Urothelium cell line (cell line): Measurements from ENCODE around the gene RGPD6.
"Not testable (repeated sequence)": the region's sequence is repeated elsewhere in the genome, so short reads cannot be mapped to it uniquely, and the experiment has no call there.

Experiments
- DNase-seq: peaks from one replicate; pipeline ENCODE4 v3.0.0; 2011; ENCODE audit warnings: low spot score, mixed read lengths
- FAIRE-seq: peaks from 2 replicates; lab custom pipeline; 2011; peaks lifted over from hg19 to GRCh38; lab: Jason Lieb, UNC

The RGPD6 gene

DNA sequence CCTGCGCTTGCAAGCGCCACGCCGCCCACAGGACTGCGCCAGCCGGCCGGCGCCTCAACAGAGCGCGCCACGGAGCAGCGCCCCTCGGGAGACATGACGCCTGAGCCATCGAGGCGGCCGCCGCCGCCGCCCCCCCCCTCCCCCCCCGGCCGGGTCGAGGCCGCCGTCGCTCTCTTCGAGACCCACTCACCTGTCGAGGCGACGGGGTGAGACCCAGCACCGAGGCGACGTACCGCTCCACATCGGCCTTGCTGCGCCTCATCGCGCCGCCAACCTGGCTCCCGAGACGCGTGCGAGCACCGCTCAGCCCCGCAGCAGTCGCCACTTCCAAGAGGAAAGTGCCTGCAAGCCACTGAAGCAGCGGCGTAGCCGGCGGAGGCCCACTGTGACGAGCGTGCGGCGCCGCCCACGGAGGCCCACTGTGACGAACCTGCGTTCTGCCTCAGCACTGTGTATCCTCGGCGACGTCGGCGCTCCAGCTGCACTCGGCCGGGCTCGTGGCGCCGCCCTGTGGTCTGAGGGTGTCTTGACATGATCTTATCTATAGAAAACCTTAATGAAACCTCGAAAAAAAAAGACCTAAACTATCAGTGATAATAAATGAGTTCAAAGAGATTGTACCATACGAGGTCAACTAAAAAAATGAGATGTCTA lies at the start of gene RGPD6:
Gene RGPD6 (minus strand): TSS at position 460 of the 654 bp plus-strand sequence. CDS start 198 bp downstream, at position 262.
- not testable (repeated sequence) for FAIRE-seq

GRCh38 chr2:110619326-110619939 lies 42.4 kb upstream of the RGPD6 start:
- not testable (repeated sequence) for DNase-seq, FAIRE-seq

More for the DNA sequence above, at the start of gene RGPD6:
- not testable (repeated sequence) for DNase-seq

DNA sequence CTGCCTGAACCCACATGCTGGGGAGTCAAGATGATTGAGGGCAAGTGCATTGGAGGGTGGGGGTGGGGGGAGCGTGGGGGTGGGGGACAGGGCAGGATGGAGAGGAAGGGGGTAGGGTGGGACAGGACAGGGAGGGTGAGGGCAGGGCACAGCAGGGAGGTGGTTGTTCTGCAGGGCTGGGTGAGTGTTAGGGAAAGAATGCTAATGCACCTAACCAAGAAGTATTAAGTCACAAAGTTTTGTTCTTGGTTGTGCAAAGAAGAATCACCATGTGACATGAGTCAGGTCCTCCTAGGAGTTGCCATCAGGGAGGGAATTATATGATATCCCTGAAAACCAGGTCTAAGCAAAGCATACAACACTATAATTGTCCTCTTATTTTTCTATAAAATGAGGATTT lies 36.9 kb upstream of the RGPD6 start:
- not testable (repeated sequence) for DNase-seq, FAIRE-seq

GRCh38 chr2:110610613-110611250 lies 33.7 kb upstream of the RGPD6 start:
- DNase-seq, FAIRE-seq: not testable (repeated sequence)

GRCh38 chr2:110609843-110610612 lies 33.0 kb upstream of the RGPD6 start:
- not testable (repeated sequence) for FAIRE-seq, DNase-seq

DNA sequence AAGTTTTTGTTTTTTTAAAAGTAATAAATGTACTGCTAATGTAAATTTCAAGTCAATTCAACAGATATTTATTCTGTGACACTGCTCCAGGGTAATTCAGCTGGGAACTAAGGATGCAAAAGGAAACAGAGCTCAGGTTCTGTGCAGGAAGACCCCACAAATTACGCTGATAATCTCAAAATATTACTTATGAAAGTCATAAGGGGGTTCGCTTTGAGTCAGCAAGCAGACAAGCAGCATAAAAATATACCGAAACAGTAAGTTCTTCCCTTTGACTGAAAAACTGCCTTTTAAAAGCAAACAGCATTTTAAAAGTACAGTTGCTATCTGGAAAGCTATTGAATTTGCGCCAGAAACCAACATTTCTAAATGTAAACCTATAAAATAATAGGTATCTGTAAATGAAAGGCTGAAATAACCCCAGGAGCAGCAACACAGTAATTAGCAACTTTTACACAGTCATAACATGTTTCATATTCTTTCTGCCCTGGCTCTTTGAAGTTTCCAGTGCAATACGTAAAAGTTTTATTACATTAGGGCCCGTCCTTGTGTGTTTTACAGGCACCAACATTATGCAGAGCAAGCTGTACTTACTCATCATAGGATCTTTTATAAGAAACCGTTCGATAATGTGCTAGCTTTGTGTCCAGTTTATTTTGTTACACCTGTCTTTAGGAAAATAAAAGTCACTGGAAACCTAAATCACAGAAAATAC lies 31.9 kb upstream of the RGPD6 start:
- DNase-seq, FAIRE-seq: not testable (repeated sequence)

DNA sequence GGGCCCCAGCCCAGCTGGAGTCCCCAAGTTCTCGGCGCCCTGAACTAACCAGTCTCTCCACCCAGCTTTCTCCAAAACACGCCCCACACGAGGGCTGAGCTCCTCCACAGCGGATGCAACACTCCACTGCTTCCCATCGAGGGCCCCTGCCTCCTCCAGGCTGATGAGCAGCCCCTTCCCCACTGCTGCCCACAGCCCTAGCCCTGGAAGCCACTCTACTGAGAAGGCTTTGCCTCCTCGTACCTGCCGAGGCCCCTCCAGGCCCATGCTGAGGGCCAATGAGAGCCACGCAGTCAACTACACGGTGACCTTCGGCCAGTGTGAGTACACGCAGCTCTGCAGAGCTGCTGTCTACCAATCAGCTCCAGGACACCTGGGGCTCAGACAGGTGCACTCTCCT lies 28.0 kb upstream of the RGPD6 start:
- DNase-seq, FAIRE-seq: not testable (repeated sequence)

- DNase-seq, FAIRE-seq: not testable (repeated sequence)
Measured at GRCh38 chr2:110603917-110604591, 27.0 kb upstream of the RGPD6 start.

- FAIRE-seq, DNase-seq: not testable (repeated sequence)
Measured at GRCh38 chr2:110602139-110602538, 25.1 kb upstream of the RGPD6 start.

DNA sequence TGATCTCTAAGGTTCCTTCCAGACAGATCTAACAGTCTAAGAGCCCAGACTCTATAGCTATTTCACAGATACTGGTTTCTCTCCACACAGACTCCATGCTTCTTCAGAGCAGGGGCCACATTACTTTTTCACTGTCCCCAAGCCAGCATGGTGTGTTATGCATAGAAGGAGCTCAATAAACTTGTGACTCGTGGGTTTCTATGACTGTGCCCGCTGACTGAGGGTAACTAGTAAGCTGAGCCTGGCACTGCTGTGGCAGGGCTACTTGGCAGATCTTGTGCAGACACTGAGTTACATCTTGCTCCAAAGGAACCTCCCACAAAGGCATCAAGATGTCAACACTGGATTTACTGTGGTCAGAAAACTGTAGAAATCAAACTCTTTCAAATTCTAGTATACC lies 15.0 kb upstream of the RGPD6 start:
- not testable (repeated sequence) for DNase-seq, FAIRE-seq

- not testable (repeated sequence) for FAIRE-seq, DNase-seq
Measured at GRCh38 chr2:110589677-110590330, 12.8 kb upstream of the RGPD6 start.

DNA sequence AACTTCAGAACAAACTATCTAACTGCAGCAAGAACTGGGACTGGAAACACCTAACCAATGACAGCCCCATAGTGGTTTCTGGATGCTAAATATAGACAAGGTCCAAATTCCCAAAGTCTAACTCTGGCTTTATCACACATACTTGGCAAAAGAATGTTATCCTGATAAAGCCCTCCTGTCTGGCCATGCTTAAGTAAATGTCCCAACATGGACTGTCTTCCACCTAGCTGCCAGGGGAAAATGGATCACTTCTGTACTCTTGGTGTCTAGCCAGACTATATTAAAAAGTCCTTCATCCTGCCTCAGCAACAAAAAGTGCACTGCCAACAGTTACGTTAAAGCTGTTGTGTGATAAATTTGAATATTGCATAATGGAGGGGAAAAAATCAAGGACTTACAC lies 11.5 kb upstream of the RGPD6 start:
- FAIRE-seq, DNase-seq: not testable (repeated sequence)

GRCh38 chr2:110579216-110579965 lies 2.4 kb upstream of the RGPD6 start:
- not testable (repeated sequence) for DNase-seq, FAIRE-seq

DNA sequence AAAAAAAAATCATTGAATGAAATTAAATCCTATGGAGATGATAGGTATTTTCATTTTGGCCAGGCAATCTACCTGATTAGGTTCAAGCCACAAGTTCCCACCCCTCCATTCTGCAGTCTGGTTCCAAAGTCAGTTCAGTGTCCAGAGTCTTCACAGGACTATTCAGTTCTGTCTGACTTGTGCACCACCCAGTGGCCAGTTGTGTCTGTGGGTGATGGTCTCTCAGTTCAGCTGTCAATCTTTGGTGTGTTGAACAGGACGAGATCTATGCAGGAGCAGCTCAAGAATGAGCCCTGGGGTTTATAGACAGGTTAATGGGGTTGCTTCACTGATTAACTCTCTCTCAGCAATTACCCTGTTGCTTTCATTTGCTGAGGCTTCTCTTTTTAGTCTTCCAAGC lies 1.4 kb upstream of the RGPD6 start:
- FAIRE-seq, DNase-seq: not testable (repeated sequence)

- DNase-seq, FAIRE-seq: not testable (repeated sequence)
Measured at GRCh38 chr2:110499755-110500377, 77.2 kb downstream of the RGPD6 start.

GRCh38 chr2:110496027-110496426 lies 81.0 kb downstream of the RGPD6 start:
- DNase-seq, FAIRE-seq: not testable (repeated sequence)

GRCh38 chr2:110494488-110494887 lies 82.5 kb downstream of the RGPD6 start:
- FAIRE-seq, DNase-seq: not testable (repeated sequence)

- not testable (repeated sequence) for FAIRE-seq
Measured at GRCh38 chr2:110488991-110489390, 88.0 kb downstream of the RGPD6 start.

More at GRCh38 chr2:110488991-110489390, 88.0 kb downstream of the RGPD6 start:
- not testable (repeated sequence) for DNase-seq
